H1 (cell line): ENCODE data around the gene ASB6. TPM values are rescaled to one million over a fixed set of nuclear protein-coding genes. Genes with fewer than 3 reads are reported as not detected.

Source experiments
- CEBPB ChIP-seq: IDR thresholded peaks from 2 replicates; pipeline ENCODE4 v1.6.1; 2012; ENCODE audit warnings: low read depth, low read length
- HDAC2 ChIP-seq, 2 experiments: fragments of 300-600 bp in 1 of 2; sonication (generic) in 1 of 2; IDR thresholded peaks; 2 replicates each; pipeline ENCODE4 v1.6.1; 2011 to 2012; ENCODE audit warnings: low read depth in 2 of 2, low read length in 2 of 2, mild to moderate bottlenecking in 2 of 2, moderate library complexity in 2 of 2, borderline replicate concordance in 1 of 2, inconsistent platforms in 1 of 2
- polyA plus RNA-seq, 7 experiments: library from polyadenylated mRNA; depleted of rRNA in 3 of 7; stranded (reverse) in 5 of 7; unstranded in 2 of 7; fragments of >200 nt in 5 of 7; fragments of 200-250 nt in 2 of 7; gene quantifications; 1 replicate in 5 of 7; 2 replicates in 1 of 7; 4 replicates in 1 of 7; pipeline versions ENCODE4 v1.2.1 to v1.2.3, GENCODE V29; 2011 to 2013; ENCODE audit warnings: missing spikeins in 2 of 7, mixed read lengths in 2 of 7
- total RNA-seq: library from RNA; stranded (reverse); fragmentation: NEBNext Ultra II Directional; extraction: Animal tissue kit (Norgen Biotek cat#: 25700); gene quantifications from 2 replicates; pipeline ENCODE4 v1.2.1, GENCODE V29; 2021
- TF ChIP-seq, protein P1 (sequence below): IDR thresholded peaks from 2 replicates; pipeline ENCODE4 v1.6.1; 2012; ENCODE audit warnings: inconsistent platforms

The ASB6 gene
- total and polyA plus RNA-seq, 2 of the 8 experiments (the other 6 are each of a cell fraction or from before 2014, with no cell fraction given), result 14.0 to 17.3 TPM

DNA sequence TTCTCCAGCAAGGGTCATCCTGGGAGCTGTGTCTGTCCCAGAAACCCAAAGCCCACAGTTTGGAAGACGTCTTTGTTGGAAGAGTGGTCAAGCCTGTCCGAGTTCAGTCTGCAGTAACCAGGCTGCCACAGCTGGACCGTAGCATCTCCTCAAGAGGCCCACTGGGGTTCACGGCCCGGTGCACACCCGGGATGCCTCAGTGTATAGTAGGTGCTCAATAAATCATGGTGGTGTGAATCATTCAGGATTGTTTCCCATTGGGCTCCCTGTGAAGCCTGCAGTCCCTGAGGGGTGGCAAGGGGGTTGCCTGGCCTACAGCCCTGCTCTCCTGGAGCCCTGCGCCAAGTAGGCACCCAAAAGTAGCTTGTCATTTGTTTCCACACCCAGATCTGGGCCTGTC, 13.2 kb upstream of the ASB6 start (continued):
- no peak for TF ChIP-seq HDAC2 (IDR thresholded peaks at IDR 0.05; ENCODE audit: borderline replicate concordance in 1 of 2, low read depth in 2 of 2, low read length in 2 of 2)
- no peak for TF ChIP-seq CEBPB
- TF ChIP-seq, protein P1, sequence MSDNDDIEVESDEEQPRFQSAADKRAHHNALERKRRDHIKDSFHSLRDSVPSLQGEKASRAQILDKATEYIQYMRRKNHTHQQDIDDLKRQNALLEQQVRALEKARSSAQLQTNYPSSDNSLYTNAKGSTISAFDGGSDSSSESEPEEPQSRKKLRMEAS, result no peak
